ENCODE results near the gene GNAI1. TPM values are rescaled to one million over a fixed set of nuclear protein-coding genes. Genes with fewer than 3 reads are reported as not detected.
"Not testable (repeated sequence)": the region's sequence is repeated elsewhere in the genome, so short reads cannot be mapped to it uniquely, and the experiment has no call there.

GNAI1 gene
- total and polyA plus RNA-seq, 4 donors: 10.3 to 20.7 (median 16.0) TPM

DNA sequence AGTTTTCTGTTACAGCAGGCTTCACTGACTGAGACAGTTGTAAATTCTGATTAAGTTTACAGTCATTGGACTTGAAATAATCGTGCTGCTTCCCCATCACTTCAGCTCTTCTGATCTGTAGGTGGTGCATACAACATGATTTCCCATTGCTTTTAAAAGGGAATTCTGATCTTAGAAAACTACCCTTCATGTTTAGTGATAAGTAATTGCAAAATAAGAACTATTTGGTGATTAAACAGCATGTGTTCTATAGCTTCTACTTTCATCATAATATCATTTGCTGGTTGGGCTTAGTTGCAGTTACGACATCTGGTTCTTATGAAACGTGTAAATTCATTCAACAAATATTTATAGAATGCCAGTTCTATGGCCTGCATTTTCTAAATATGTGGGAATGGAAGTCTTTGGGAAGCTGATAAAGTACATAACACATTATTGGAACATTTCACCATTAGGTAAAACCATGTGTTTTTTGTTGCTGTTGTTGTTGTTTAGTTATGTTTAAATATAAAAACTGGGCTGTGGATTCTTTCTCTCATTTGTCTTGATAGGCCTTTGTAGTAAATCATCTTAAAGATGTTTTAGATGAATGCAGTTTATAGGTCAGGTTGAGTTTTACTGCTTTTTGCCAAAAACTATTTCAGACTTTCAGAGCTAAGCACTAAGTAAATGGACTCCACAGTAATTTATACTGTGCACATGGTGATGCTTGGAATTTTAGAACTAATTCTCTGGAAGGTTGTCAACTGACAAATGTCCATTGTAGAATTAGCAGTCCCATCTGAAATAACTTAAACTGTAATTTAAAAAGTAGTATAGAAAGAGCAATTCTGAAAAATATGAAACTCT lies 13.1 kb downstream of the GNAI1 start:
- Histone ChIP-seq H3K27me3 (ENCODE audit: control insufficient read depth in 1 of 2, insufficient read depth in 2 of 2, low read length in 1 of 2) (no peaks in the 10 kb centered on the region), H3K9me3 (ENCODE audit: control insufficient read depth, low read length) (no peaks in the 10 kb centered on the region), H3K4me3 (ENCODE audit: low read length in 2 of 2) (no peak overlapping the region), H3K4me1 (ENCODE audit: control insufficient read depth in 1 of 2, insufficient read depth in 2 of 2, low read length in 2 of 2) (peaks cover 0 to 3% of the 10 kb centered on the region in 2 donors), H3K36me3 (ENCODE audit: control insufficient read depth in 1 of 2, insufficient read depth in 2 of 2, low read length in 1 of 2) (no peaks in the 10 kb centered on the region), H3K27ac (ENCODE audit: low read depth in 1 of 2, low read length in 2 of 2) (no peak overlapping the region)
- intact Hi-C loops (cut with DNase I): no loop called here
- ATAC-seq (ENCODE audit: low FRiP score) (no peak), DNase-seq (no peak)
- WGBS, 2 donors: 90% methylated on average over 3 of the region's 3 CpGs

DNA sequence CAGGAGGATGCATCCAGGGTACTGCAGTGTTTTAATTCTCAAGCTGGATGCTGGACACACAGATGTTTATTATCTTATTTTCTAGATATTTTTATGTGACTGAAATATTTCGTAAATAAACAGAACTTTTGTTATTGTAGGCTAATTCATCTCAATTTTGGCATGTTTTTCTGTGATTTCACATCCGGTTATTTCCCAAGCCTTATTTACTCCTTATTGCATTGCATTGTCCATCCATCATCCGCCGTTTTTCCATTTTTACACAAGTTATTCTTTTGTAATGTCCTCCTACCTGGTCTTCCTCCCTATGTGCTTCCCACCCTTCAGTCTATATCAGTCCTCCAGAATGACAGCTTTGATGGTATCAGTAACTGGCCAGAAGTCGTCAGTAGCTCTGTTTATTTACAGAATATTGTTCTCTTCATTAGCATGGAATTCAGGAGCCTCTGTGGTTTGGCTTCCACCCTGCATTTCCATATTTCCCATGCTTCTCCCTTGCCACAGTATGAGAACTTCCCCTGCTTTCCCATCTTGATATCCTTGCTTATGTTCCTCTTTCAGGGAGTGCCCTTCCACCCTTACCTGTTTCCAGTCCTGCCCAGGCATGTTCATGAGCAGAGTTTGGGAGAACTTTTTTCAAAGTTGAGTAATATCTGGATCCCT lies 16.1 kb downstream of the GNAI1 start:
- Histone ChIP-seq H3K4me1 (ENCODE audit: control insufficient read depth in 1 of 2, insufficient read depth in 2 of 2, low read length in 2 of 2) (peaks cover 0 to under 1% of the 10 kb centered on the region in 2 donors), H3K27me3 (ENCODE audit: control insufficient read depth in 1 of 2, insufficient read depth in 2 of 2, low read length in 1 of 2) (no peaks in the 10 kb centered on the region), H3K36me3 (ENCODE audit: control insufficient read depth in 1 of 2, insufficient read depth in 2 of 2, low read length in 1 of 2) (no peaks in the 10 kb centered on the region), H3K4me3 (ENCODE audit: low read length in 2 of 2) (no peak overlapping the region), H3K9me3 (ENCODE audit: control insufficient read depth, low read length) (no peaks in the 10 kb centered on the region), H3K27ac (ENCODE audit: low read depth in 1 of 2, low read length in 2 of 2) (no peak overlapping the region)
- no peak for ATAC-seq (ENCODE audit: low FRiP score)
- 89 to 92% methylated on average over 5 of the region's 5 CpGs for WGBS, 2 donors
- intact Hi-C loops (cut with DNase I): no loop called here
- no peak for DNase-seq

DNA sequence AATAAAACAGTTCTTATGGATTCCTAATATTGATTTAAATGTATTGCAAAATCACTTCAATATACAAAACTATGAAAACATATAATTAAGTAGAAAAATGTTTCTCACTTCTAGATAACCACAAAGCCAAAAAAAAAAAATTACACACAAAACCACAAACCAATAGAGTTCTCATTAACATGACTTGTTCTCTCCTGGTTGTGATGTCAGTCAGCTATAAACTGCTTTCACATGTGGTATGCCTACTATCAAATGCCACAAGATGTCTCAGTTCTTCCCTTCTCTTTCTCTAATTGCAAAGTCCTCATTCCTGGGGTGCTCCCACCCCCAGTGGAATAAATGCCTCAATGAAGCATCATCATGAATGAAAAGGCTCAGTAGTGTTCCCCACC lies 16.6 kb downstream of the GNAI1 start:
- intact Hi-C loops (cut with DNase I): no loop called here
- Histone ChIP-seq H3K4me3 (ENCODE audit: low read length in 2 of 2) (no peak overlapping the region), H3K27me3 (ENCODE audit: control insufficient read depth in 1 of 2, insufficient read depth in 2 of 2, low read length in 1 of 2) (no peaks in the 10 kb centered on the region), H3K27ac (ENCODE audit: low read depth in 1 of 2, low read length in 2 of 2) (no peak overlapping the region), H3K36me3 (ENCODE audit: control insufficient read depth in 1 of 2, insufficient read depth in 2 of 2, low read length in 1 of 2) (no peaks in the 10 kb centered on the region), H3K4me1 (ENCODE audit: control insufficient read depth in 1 of 2, insufficient read depth in 2 of 2, low read length in 2 of 2) (no peaks in the 10 kb centered on the region), H3K9me3 (ENCODE audit: control insufficient read depth, low read length) (no peaks in the 10 kb centered on the region)
- DNase-seq: no peak
- no peak for ATAC-seq (ENCODE audit: low FRiP score)

GRCh38 chr7:80153446-80153845 lies 18.8 kb downstream of the GNAI1 start:
- ATAC-seq (ENCODE audit: low FRiP score): no peak
- H3K27me3 ChIP-seq (ENCODE audit: control insufficient read depth in 1 of 2, insufficient read depth in 2 of 2, low read length in 1 of 2): no peaks in the 10 kb centered on the region
- no peaks in the 10 kb centered on the region for H3K36me3 ChIP-seq (ENCODE audit: control insufficient read depth in 1 of 2, insufficient read depth in 2 of 2, low read length in 1 of 2)
- 93 to 97% methylated on average over 1 of the region's 1 CpG for WGBS, 2 donors
- no peak for DNase-seq
- H3K9me3 ChIP-seq (ENCODE audit: control insufficient read depth, low read length): no peaks in the 10 kb centered on the region
- intact Hi-C loops (cut with DNase I): no loop called here
- H3K4me3 ChIP-seq (ENCODE audit: low read length in 2 of 2): no peak overlapping the region
- H3K4me1 ChIP-seq (ENCODE audit: control insufficient read depth in 1 of 2, insufficient read depth in 2 of 2, low read length in 2 of 2): no peaks in the 10 kb centered on the region
- H3K27ac ChIP-seq (ENCODE audit: low read depth in 1 of 2, low read length in 2 of 2): no peak overlapping the region

GRCh38 chr7:80154656-80155333 lies 20.2 kb downstream of the GNAI1 start:
- Histone ChIP-seq H3K27ac (ENCODE audit: low read depth in 1 of 2, low read length in 2 of 2) (no peak overlapping the region), H3K9me3 (ENCODE audit: control insufficient read depth, low read length) (no peaks in the 10 kb centered on the region), H3K27me3 (ENCODE audit: control insufficient read depth in 1 of 2, insufficient read depth in 2 of 2, low read length in 1 of 2) (no peaks in the 10 kb centered on the region), H3K4me3 (ENCODE audit: low read length in 2 of 2) (no peak overlapping the region), H3K4me1 (ENCODE audit: control insufficient read depth in 1 of 2, insufficient read depth in 2 of 2, low read length in 2 of 2) (no peaks in the 10 kb centered on the region), H3K36me3 (ENCODE audit: control insufficient read depth in 1 of 2, insufficient read depth in 2 of 2, low read length in 1 of 2) (no peaks in the 10 kb centered on the region)
- DNase-seq: no peak
- no peak for ATAC-seq (ENCODE audit: low FRiP score)
- intact Hi-C loops (cut with DNase I): no loop called here

- H3K27me3 ChIP-seq (ENCODE audit: control insufficient read depth in 1 of 2, insufficient read depth in 2 of 2, low read length in 1 of 2): no peaks in the 10 kb centered on the region
- intact Hi-C loops (cut with DNase I): no loop called here
- H3K36me3 ChIP-seq (ENCODE audit: control insufficient read depth in 1 of 2, insufficient read depth in 2 of 2, low read length in 1 of 2): no peaks in the 10 kb centered on the region
- no peak for DNase-seq
- H3K4me1 ChIP-seq (ENCODE audit: control insufficient read depth in 1 of 2, insufficient read depth in 2 of 2, low read length in 2 of 2): no peaks in the 10 kb centered on the region
- WGBS, 2 donors: 94 to 96% methylated on average over 1 of the region's 1 CpG
- no peak overlapping the region for H3K4me3 ChIP-seq (ENCODE audit: low read length in 2 of 2)
- H3K27ac ChIP-seq (ENCODE audit: low read depth in 1 of 2, low read length in 2 of 2): no peak overlapping the region
- no peak for ATAC-seq (ENCODE audit: low FRiP score)
- no peaks in the 10 kb centered on the region for H3K9me3 ChIP-seq (ENCODE audit: control insufficient read depth, low read length)
Observed at GRCh38 chr7:80155374-80155773, 20.7 kb downstream of the GNAI1 start.

DNA sequence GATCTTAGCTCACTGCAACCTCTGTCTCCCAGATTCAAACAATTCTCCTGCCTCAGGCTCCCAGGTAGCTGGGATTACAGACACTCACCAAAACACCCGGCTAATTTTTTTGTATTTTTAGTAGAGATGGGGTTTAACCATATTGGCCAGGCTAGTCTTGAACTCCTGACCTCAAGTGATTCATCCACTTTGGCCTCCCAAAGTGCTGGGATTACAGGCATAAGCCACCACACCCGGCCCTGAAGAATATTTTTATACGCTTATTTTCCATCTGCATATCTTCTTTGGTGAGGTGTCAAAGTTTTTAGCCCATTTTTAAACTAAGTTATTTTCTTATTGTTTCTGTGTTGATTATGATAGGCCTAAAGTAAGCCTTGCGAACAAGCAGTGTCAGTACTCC lies 23.1 kb downstream of the GNAI1 start:
- H3K27ac ChIP-seq (ENCODE audit: low read depth in 1 of 2, low read length in 2 of 2); H3K27me3 ChIP-seq (ENCODE audit: control insufficient read depth in 1 of 2, insufficient read depth in 2 of 2, low read length in 1 of 2); H3K4me3 ChIP-seq (ENCODE audit: low read length in 2 of 2); H3K4me1 ChIP-seq (ENCODE audit: control insufficient read depth in 1 of 2, insufficient read depth in 2 of 2, low read length in 2 of 2); H3K36me3 ChIP-seq (ENCODE audit: control insufficient read depth in 1 of 2, insufficient read depth in 2 of 2, low read length in 1 of 2); DNase-seq; H3K9me3 ChIP-seq (ENCODE audit: control insufficient read depth, low read length); intact Hi-C loops (cut with DNase I); ATAC-seq (ENCODE audit: low FRiP score): not testable (repeated sequence)
- WGBS, 2 donors: 95 to 97% methylated on average over 4 of the region's 4 CpGs

DNA sequence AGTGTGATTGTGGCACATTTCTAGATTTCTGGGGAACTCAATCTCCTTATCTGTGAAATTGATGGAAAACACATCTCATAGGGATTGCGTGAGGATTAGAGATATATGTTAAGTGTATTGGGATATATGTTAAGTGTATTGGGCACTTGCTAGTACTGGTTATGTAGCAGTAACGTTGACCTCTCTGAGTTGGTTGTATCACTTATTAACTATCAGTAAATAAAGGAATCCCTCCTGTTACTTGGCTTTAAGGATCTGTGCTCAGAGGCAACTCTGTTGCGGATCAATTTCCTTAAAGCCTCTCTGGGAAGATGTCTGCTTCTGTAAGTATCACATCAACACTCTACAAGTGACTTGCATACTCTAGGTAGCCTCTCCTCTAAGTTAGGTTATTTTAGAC lies 25.2 kb downstream of the GNAI1 start:
- 96 to 99% methylated on average over 3 of the region's 3 CpGs for WGBS, 2 donors
- DNase-seq (no peak), ATAC-seq (ENCODE audit: low FRiP score) (no peak)
- Histone ChIP-seq H3K36me3 (ENCODE audit: control insufficient read depth in 1 of 2, insufficient read depth in 2 of 2, low read length in 1 of 2) (no peaks in the 10 kb centered on the region), H3K27ac (ENCODE audit: low read depth in 1 of 2, low read length in 2 of 2) (no peak overlapping the region), H3K4me3 (ENCODE audit: low read length in 2 of 2) (no peak overlapping the region), H3K4me1 (ENCODE audit: control insufficient read depth in 1 of 2, insufficient read depth in 2 of 2, low read length in 2 of 2) (peaks cover 0 to 3% of the 10 kb centered on the region in 2 donors), H3K9me3 (ENCODE audit: control insufficient read depth, low read length) (no peaks in the 10 kb centered on the region), H3K27me3 (ENCODE audit: control insufficient read depth in 1 of 2, insufficient read depth in 2 of 2, low read length in 1 of 2) (no peaks in the 10 kb centered on the region)
- intact Hi-C loops (cut with DNase I): no loop called here

Data from aorta (tissue), 5 donors.